ENCODE data around the gene SLC43A3. TPM values are rescaled to one million over a fixed set of nuclear protein-coding genes. Genes with fewer than 3 reads are reported as not detected.

Gene SLC43A3
- total RNA-seq, 1 experiment from 2014 or later, result 21.4 TPM

- H2BK15ac ChIP-seq (ENCODE audit: low read depth, low read length), result no peak overlapping the region
- no peak overlapping the region for H3K9ac ChIP-seq (ENCODE audit: extremely low read depth, insufficient read length, low read length)
- H3K27ac Mint-ChIP-seq, result no peak overlapping the region
- no peak overlapping the region for H2BK5ac ChIP-seq (ENCODE audit: insufficient read length, low read length)
- no peaks in the 10 kb centered on the region for H3K4me1 ChIP-seq (ENCODE audit: insufficient read depth, low read length)
- no peak overlapping the region for H3K56ac ChIP-seq (ENCODE audit: insufficient read length, low read depth, low read length)
- H3K4me3 Mint-ChIP-seq, result no peak overlapping the region
- no peak overlapping the region for H3K27ac ChIP-seq (ENCODE audit: insufficient read length, low read depth, low read length)
- no peaks in the 10 kb centered on the region for H3K9me3 ChIP-seq (ENCODE audit: control insufficient read depth, low read depth, low read length)
- peaks cover 13% of the 10 kb centered on the region for H3K27me3 Mint-ChIP-seq (ENCODE audit: low read depth)
- no peaks in the 10 kb centered on the region for H3K4me1 Mint-ChIP-seq
- H3K18ac ChIP-seq (ENCODE audit: insufficient read length, low read depth, low read length), result no peak overlapping the region
- H3K9me3 Mint-ChIP-seq, result no peaks in the 10 kb centered on the region
- no peak overlapping the region for H2BK120ac ChIP-seq (ENCODE audit: low read depth, low read length, poor library complexity, severe bottlenecking)
- H2AK5ac ChIP-seq (ENCODE audit: insufficient read length, low read length), result no peak overlapping the region
- H3K23me2 ChIP-seq (ENCODE audit: insufficient read length, low read depth, low read length, poor library complexity, severe bottlenecking), result no peaks in the 10 kb centered on the region
- H3K79me2 ChIP-seq (ENCODE audit: insufficient read depth, low read length), result no peaks in the 10 kb centered on the region
- no peak overlapping the region; the same call in 1 of the 2 replicates for H3K14ac ChIP-seq (ENCODE audit: insufficient read depth, low read length)
- no peak overlapping the region for H2BK12ac ChIP-seq (ENCODE audit: insufficient read length, low read depth, low read length)
- H4K5ac ChIP-seq (ENCODE audit: insufficient read length, low read depth, low read length), result no peak overlapping the region
- no peaks in the 10 kb centered on the region for H3K27me3 ChIP-seq (ENCODE audit: insufficient read depth, low read length)
- H4K91ac ChIP-seq (ENCODE audit: insufficient read length, low read depth, low read length), result no peak overlapping the region
- no peak overlapping the region for H4K8ac ChIP-seq (replicated peaks; ENCODE audit: insufficient read length, low read depth, low read length)
- no peak for TF ChIP-seq CTCF (conservative IDR thresholded peaks at IDR 0.05)
- no peaks in the 10 kb centered on the region for H3K36me3 Mint-ChIP-seq (ENCODE audit: insufficient read depth in 1 of 3, low read depth in 3 of 3)
- H3T11ph ChIP-seq (ENCODE audit: low read length), result no peak overlapping the region
- no peak for DNase-seq
- H3K4me2 ChIP-seq (ENCODE audit: insufficient read depth, insufficient read length, low read length), result no peak overlapping the region
- H3K23ac ChIP-seq (ENCODE audit: insufficient read length, low read depth, low read length), result no peak overlapping the region
- H2AFZ ChIP-seq (ENCODE audit: low read length), result no peak overlapping the region
- no peaks in the 10 kb centered on the region for H4K20me1 ChIP-seq (ENCODE audit: control insufficient read depth, insufficient read depth, insufficient read length)
- H3K4ac ChIP-seq (ENCODE audit: low read depth, low read length), result no peak overlapping the region
- H3K79me1 ChIP-seq (ENCODE audit: insufficient read depth, low read depth, low read length, poor library complexity, severe bottlenecking), result no peaks in the 10 kb centered on the region
- WGBS (ENCODE audit: extremely low coverage, insufficient read length, low lambda C conversion rate), result no CpG with 5 or more reads among the region's 6 CpGs
- H2BK20ac ChIP-seq (ENCODE audit: low read depth, low read length, poor library complexity, severe bottlenecking), result no peak overlapping the region
Measured at GRCh38 chr11:57439786-57440185, 12.9 kb upstream of the SLC43A3 start.

Data from H9 (cell line).